HG03139 (cell line): ENCODE results near the gene CCNG2.
A peak's percentile ranks its signal among the peaks of the same experiment; 100 is the strongest.

Experiments
- ATAC-seq: cut with Tn5 transposase; IDR thresholded peaks from one replicate; pipeline ENCODE4 v1.9.1; 2021; ENCODE audit not compliant: unreplicated experiment

Gene CCNG2

GRCh38 chr4:77175201-77175611, 18.2 kb downstream of the CCNG2 start:
- ATAC-seq, result no peak

GRCh38 chr4:77176640-77177039, 19.6 kb downstream of the CCNG2 start:
- no peak for ATAC-seq

- no peak for ATAC-seq
Observed at GRCh38 chr4:77177199-77177598, 20.2 kb downstream of the CCNG2 start.

- ATAC-seq, result no peak
Observed at GRCh38 chr4:77178560-77178959, 21.6 kb downstream of the CCNG2 start.

GRCh38 chr4:77179519-77179918, 22.5 kb downstream of the CCNG2 start:
- ATAC-seq, result no peak

GRCh38 chr4:77181720-77182119, 24.7 kb downstream of the CCNG2 start:
- no peak for ATAC-seq

- ATAC-seq, result no peak
Observed at GRCh38 chr4:77183777-77184420, 26.9 kb downstream of the CCNG2 start.

- no peak for ATAC-seq
Observed at GRCh38 chr4:77184974-77185373, 28.0 kb downstream of the CCNG2 start.

- ATAC-seq, result no peak
Observed at GRCh38 chr4:77185686-77186085, 28.7 kb downstream of the CCNG2 start.

- ATAC-seq, result no peak
Observed at GRCh38 chr4:77187322-77187721, 30.3 kb downstream of the CCNG2 start.

- ATAC-seq, result no peak
Observed at GRCh38 chr4:77188498-77189220, 31.7 kb downstream of the CCNG2 start.

GRCh38 chr4:77189412-77189811, 32.4 kb downstream of the CCNG2 start:
- no peak for ATAC-seq

GRCh38 chr4:77190053-77190452, 33.0 kb downstream of the CCNG2 start:
- ATAC-seq, result no peak

GRCh38 chr4:77193046-77193445, 36.0 kb downstream of the CCNG2 start:
- ATAC-seq, result no peak

- ATAC-seq, result peak; percentile 87
Observed at GRCh38 chr4:77193511-77194102, 36.6 kb downstream of the CCNG2 start.

GRCh38 chr4:77194366-77194765, 37.4 kb downstream of the CCNG2 start:
- ATAC-seq, result no peak

GRCh38 chr4:77194989-77195388, 38.0 kb downstream of the CCNG2 start:
- ATAC-seq, result no peak

GRCh38 chr4:77196866-77197265, 39.9 kb downstream of the CCNG2 start:
- no peak for ATAC-seq

GRCh38 chr4:77197361-77197760, 40.4 kb downstream of the CCNG2 start:
- ATAC-seq, result no peak

GRCh38 chr4:77197831-77198230, 40.8 kb downstream of the CCNG2 start:
- no peak for ATAC-seq

GRCh38 chr4:77199276-77199675, 42.3 kb downstream of the CCNG2 start:
- ATAC-seq, result no peak

GRCh38 chr4:77199701-77200100, 42.7 kb downstream of the CCNG2 start:
- no peak for ATAC-seq
